Globus pallidus (tissue), 1 donor: ENCODE data around the gene UNC5B.

ENCODE experiments used
- DNase-seq: peaks from one replicate; pipeline ENCODE4 v3.0.0-alpha.2; 2015; ENCODE audit warnings: low spot score

UNC5B gene

DNA sequence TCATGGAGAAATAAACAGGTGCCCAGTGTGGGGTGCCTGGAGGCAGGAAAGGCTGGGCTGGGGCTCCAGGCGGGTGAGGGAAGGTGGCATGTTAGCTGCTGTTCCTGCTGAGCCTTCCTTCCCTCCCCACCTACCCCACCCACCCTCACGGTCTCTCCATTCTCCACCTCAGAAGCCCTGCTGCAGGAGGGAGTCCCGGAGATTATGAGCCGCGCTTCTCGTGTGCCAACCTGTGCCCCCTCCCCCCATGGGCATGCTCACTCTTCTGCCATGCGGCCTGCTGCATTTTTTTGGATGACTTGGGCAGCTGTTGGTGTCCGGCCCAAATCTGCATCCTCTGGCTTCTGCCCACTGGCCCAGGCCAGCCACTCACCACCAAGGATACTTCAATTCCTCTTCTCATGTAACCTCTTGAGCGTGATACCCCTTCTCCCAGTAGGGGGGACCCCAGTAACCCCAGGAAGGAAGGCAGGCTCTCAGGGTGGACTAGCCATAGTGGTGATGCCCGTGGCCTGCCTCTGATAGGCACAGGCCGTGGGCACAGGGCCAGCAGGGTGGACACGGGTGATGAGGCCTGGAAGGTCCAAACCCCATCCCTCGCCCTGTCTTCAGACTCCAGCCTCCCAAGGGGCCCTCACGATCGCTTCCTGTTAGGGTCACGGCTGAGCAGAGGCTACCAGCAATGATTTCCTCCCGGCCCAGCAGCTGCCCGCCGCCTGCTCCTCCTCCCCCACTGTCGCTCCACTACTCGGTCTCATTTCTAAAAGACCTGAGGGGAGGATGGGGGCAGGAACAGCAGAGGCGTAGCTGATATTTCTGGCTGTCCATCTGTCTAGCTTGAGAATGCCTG lies 27.8 kb downstream of the UNC5B start:
- no peak for DNase-seq

DNA sequence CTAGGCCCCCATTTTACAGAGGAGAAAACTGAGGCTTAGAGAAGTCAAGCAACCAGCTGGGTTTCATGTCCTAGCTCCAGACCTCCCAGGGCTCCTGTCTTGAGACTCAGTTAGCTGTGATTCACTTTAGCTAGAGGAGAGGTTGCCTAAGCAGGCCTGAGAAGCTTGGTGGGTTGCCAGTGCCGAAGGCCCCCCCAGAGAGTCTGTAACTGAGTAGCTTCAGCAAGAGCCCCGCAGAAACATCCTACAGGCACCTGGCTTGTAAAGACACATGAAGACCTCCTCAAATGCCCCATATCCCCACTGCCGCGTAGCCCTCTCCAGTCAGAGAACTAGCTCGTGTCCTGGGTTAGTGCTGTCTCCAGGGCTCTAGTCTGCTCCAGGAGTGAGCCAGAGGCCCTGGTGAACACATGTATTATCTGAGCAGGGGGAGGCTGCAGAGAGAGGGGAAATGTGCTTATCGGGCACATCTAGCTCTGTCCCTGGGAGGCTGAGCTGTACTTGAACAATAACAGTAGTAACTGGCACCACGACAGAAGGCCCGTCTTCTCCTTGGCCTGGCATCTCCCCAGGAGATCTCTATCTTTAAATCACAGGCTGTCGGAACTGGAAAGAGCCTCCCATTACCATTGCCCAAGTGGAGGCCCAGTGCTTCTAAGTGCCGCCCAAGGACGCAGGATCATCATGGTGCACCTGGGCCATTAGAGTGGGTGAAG lies 28.9 kb downstream of the UNC5B start:
- DNase-seq = no peak

DNA sequence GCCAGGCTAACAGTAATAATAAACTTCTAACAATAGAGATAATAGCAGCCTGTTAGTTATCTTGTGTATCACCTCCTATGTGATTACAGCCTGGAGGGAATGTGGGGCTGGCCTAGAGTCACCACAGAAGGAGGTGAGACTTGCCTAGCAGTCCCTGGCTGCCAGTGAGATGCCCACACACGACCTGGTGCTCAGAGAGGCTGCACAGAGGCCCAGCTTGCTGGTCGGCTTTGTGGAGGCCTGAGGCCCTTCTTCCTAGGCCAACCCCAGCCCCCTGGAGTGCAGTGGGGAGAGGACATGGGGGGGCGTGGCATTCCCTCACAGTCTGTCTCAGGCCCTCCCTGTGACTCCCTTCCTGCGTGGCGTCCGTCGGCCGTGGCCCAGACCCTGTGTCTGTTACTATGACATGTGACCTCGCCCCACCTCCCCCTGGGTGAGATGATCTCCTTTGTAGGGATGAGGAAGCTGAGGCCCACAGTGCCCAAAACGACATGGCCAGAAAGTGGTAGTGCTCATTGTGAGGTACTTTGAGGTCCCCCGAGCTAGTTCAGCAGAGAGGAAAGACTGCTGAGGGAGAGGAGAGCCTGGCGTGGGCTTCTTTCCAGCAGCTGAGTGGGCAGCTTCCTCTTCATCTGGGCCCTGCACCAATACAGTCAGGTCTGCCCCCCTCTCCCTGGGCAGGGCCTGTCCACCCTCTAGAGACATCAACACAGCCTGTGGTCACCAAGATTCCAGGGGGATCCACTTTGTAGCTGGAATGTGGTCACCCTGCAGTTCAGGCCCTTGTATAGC lies 29.7 kb downstream of the UNC5B start:
- DNase-seq = no peak

DNA sequence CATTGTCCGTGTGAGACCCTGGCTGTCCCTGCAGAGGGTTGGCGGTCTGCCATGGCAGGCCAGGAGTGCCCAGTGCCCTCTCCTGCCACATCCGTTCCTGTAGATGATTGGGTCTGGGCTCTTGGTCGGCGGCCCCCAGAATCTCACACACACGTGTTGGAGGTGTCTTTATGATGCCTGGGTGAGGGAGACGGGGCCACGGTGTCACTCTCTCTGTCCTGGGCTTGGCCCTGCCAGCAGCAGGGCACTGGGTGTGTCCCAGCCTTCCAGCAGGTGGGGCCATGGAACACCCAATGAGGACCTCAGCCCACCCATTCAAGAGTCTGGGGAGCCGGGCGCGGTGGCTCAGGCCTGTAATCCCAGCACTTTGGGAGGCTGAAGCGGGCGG lies 30.2 kb downstream of the UNC5B start:
- DNase-seq = no peak

DNA sequence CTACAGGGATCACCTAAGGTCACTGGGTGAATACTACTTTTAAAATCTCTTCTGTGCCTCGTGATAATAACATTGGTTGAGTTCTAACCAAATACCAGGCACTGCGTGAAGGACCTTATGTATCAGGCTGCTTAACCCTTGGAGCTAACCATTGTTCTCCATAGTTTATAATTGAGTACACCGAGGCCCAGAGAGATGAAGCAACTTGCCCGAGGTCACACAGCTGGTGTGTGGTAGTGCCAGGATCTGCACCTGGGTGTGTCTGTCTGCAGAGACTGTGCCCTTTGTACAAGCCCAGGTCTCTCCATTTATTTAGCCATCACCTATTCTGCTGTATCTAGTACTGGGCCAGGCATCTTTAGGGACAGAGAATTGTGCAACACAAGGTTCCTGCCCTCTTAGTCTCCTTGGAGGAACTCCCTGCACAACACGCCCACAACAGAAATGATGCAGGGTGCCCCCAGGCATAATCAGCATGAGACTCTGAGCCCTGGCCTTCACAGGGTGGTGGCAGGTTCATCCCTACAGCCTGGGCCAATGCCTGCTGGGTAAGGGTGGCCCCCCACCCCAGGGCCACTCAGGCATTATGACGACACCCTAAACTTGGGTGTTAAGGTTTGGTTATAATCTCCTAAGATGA lies 31.5 kb downstream of the UNC5B start:
- DNase-seq = no peak

DNA sequence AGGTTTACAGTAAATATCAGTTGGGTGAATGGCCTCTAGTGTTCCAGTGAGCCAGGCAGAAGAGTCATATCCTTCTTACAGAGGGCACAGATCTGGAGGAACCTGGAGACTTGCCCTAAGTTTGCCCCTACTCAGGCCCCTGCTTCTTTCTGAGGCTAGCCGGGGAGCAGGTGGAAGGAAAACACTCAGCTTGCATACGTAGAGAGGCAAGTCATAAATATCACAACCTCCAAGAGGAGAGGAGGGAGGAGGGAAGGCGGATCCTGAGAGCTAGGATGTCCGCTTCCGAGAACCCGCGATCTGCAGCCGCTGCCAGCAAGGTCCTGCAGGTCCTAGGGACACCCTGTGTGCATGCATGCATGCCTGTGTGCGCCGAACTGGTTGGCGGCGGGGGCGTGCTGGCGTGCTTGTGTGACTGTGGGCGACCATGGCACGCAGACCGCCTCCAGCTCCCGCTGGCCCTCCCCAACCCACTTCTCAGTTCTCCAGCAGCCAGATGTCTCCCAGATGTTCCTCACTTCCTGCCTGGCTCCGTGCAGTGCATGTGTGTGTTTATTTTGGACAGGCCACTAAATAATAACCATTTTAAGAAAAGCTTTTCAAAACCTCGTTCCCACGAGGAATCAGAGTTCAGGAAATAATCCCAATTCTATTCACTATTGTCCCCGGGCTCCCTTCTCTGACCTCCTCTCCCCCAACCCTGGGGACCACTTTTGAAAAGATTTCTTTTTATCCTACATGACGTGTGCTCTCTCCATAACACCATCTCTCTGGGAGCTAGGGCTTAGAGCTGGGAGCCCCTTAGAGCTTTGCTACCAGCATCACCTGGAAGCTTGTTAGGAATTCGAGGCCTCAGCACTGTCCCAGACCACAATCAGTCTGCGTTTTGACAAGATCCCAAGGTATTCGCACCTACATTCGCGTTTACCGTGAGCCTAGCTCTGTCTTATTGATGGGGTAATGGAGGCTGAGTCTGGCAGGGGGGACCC lies 32.4 kb downstream of the UNC5B start:
- no peak for DNase-seq

DNA sequence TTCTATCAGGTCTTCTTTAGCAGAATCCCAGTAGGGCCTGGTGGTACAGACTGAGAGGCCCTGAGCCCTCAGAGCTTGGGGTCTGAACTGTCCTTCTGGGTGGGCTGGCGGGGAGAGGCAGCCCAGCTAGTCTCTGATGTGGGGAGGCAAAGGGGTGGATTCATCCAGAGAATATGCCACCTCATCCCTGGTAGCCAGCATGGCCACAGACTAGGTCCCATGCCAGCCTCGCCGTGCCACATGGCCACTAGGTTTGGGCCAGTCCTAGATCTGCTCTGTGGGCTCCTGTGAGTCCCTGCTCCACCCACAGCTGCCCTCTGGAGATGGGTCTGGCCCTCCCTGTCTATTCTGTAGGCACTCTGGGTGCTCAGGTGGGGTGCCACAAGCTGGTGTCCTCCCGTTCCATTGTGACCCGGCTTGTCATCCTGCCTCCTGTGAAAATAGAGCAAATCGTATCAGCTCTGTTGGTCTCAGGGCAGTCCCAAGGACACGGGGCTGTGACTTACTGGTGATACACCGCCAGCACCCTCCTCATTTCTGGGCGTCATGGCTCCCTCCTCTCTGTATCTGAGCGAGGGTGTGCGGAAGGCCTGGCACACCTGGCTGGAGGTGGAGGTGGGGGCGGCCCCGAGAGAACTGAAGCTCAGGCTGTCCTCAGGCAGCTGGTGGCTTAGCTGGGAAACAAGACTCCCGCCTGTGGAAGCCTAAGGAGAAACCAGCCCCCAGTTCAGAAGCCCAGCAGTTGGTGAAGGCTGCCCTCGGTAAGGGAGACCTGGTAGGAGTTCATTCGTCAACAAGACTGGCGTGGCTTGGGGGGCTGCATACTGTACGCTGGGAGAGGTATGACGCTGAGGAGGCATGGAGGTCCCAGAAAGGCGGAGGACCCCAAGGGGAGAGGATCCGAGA lies 33.3 kb downstream of the UNC5B start:
- DNase-seq = no peak

DNA sequence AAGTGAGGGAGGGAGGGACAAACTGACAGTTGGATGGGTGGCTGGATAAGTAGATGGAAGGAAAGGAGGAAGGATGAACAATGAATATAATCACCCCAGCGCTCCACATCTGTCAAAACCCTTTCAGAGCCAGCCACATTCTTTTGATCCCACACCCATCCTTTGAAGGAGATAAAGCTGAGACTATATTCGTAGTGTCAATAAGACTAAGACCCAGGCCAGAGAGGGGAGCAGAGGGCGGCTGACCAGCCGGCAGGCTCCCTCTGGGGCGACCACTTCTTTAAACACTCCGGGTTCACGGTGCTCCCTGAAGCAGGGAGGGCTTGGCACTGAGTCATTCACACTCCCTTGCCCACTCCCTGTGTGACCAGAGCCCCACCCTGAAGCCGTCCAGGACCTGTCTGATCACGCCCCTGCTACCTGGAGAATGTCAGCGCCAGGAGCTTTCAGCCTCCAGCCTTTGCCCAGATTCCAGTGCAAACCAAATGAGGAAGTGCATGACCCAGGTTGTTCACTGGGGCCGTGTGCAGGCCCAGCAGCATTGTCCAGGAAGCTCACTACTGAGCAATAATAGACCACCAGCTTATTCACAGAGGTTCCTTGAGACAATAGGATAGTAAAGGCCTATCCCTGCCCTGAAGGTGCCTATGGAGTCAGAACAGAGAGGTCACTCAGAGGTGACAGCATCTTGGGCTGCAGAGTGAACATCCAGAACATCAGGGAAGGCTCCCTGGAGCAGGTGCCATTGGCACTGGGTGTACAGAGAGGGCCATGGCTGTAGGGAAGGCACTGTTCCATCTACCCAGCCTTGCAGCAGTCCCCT lies 34.4 kb downstream of the UNC5B start:
- DNase-seq = no peak

DNA sequence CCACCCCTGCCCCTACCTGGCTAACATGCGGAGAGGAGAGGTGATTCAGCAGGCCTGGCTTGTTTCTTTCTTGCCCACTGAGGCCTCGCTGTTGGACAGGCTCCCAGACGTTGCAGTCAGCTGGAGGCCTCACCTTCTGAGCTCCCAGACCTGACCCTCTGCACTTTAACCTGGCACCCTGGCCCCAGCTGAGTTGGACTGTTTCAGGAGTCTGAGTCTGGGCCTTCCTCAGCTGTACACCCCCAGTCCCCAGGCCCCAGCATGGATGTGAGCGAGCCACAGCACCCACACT lies 35.0 kb downstream of the UNC5B start:
- DNase-seq = no peak

DNA sequence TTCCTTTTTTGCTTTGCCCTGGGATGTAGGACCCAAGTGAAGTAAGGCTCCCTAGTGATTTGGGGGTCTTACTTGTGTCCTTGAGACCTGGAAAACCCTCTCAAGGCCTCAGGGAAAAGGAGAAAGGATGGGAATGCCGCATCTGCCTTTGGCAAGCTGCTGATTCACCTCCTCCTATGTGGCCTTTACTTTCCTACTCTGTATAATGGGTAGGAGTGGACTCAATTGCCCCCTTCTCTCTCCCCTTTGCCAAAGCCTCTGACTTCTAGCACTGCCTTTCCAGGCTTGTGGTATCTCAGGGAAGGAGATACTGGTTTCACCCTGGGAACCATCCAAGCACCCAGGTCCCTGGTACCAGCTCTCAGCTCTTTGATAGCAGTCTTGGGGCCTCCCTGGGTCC lies 35.4 kb downstream of the UNC5B start:
- DNase-seq = no peak

DNA sequence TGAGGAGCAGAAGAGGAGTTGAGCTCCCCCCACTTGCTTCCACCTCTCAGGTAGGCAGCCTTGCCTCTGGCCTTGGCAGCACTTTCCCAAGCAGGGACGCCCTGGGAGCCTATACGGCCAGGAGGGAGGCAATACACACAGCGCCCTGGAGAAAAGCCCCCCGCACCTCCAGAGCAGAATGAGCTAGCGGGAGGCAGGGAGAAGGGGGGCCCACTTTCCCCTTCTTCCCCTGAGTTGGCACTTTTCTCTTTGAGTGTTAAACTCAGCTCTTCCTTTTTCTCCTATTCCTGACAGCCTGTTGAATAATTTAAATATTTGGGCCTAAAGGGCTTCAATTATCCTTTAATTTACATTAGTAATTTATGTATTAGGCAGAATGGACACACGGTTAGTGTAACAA lies 35.8 kb downstream of the UNC5B start:
- no peak for DNase-seq

DNA sequence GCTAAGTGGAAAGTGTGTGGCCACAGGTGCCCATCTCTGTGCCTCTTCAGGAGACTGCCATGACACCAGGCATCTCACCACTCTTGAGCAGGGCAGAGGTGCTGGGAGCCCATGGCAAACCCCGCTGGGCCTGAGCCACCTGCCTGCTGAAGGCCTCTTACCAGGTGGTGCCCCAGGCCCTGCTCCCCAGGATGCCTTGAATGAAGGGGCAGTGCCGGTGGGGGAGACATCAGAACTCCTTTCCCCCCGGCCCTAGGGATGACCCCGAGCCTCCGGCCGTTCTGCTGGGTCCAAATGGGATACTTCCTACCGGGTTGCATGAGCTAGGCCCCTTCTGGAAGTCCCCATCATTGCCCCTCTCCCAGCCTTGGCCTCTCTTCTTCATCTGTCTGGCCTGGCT lies 37.6 kb downstream of the UNC5B start:
- no peak for DNase-seq

DNA sequence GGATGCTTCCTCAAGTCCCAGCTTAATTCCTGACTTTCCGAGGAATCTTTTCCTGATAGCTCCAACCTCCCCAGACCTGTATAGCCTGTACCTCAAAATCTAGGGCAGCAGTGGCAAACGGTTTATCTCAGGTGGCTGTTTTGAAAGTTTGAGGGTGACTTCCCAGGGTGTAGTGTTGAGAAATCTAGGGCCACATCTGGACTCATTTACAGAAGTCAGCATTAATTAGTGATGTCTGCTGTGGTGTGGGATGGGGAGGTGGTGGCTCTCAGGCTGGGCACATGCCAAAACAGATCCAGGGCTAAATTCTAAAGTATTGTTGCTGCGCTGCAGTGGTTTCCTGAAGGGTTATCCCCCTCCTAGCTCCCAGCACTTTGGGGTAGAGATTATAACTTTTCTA lies 38.0 kb downstream of the UNC5B start:
- no peak for DNase-seq

DNA sequence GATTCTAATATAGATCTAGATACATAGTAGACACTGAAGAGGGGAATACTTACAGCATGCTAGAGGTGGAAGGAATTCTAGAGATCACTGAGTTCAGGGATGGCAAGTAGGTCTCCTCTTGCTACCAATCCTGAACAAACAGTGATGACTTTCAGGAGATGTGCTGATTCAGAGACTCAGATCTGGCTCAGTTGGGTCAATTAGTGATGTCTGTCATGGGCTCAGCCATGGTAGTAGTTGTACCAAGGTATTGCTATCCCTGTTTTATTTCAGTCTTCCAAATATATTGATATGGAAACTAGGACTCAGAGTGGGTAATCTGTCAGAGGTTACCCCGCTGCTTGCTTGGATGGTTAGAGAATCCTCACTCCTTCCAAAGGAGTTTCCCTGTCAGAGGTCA lies 38.5 kb downstream of the UNC5B start:
- DNase-seq = no peak

DNA sequence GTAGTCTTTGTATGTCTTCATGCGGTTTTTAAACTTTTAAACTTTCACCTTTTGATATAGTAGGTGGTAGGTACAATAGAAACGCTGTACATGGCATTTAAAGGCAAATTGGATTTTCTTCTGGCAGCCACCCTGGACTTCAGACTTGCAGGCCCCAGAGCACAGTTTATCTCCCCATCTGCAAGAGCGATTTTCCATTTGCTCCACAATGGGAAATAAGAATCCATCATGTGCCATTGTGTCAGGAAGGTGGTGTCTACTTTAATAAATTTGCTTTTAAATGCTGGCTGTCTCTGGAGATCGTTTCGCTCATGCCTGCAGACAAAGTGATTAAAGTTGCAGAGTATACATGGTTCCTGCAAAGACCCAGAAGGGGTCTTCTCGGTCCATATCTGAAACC lies 38.9 kb downstream of the UNC5B start:
- no peak for DNase-seq

DNA sequence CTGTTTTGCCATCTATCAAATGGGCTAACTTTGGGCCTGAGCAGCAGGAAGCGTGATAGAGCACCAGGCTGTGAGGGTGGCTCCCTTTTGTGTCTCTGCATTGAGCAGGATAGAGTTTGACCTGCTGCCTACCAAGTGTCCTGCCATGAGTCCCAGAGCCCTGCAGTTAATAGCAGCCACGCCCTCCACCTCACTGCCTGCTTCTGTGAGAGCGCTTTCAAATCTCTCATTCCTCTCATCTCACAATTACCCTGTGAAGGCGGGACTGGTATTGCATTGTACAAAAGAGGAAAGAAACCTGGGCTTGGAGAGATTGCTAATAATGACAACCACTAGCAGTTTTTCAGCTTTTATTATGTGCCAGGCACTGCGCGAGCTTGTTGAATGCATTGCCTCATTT lies 39.9 kb downstream of the UNC5B start:
- no peak for DNase-seq

DNA sequence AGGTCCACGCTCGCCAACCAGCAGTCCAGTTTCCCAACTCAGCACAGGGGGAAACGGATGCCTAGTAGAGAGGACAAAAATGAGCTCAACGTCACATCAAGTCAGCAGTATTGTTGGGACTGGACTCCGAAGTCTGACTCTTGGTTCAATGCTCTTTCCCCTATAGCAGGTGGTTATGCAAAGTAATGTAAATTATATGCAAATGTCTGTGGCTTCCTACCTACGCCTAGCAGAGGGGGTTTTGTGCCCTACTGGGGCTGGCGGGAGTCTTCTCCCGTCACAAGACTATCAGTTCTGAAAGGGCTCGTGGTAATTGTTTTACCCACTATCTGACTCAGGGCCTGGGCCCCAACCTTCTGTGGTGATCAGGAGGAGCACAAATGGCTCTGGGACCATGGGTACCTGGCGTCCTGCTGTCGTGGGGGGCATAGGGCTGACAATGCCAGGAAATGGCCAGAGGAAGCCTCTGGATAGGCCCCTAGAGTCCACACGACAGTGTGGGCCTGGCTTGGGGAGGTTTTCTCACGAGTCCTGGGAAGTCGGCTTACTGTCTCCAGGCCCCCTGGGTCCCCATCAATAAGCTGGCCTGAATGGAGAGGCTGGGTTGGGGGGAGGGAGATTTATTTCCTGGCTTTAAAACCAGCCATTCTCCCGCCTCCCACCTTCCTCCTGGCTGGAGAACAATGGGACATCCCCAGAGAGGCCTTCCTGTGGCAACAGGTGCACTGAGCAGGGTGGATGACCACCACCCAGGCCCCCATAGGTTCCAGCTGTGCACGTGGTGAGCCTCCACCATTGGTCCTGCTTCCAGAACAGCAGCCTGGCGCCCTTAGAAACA lies 41.8 kb downstream of the UNC5B start:
- no peak for DNase-seq

DNA sequence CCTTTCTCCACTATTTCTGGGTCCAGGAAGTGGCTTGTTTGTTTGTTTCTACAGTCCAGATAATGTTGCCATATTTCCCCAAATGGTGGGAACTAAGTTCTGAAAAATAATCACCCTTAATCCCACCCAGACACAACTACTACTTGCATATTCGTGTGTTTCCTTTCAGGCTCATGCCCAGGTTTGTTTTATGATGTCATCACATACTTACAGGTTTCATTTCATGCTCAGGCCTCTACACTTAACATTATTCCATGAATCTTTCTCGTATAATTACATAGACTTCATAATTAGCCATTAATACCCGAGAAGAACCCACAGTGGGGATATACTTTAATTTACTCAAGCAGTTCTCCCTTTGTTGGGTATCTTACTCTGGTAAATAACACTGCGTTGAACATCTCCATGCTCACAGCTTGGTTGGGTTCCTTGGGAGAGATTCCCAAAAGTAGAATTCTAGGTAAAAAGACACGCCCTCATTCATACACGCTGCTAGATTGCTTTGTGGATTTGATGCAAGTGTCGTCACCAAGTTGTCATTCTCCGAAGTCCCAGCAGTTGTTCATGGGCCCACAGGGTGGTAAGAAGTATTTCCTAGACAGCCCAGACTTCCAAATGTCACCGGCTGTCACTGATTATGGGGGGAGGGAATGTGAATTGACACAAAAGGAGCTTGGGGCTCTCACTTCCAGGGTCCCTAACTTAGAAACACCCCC lies 42.6 kb downstream of the UNC5B start:
- DNase-seq = no peak
